Hepatic stellate cell (primary cell): ENCODE measurements around the gene MTMR1.

ENCODE experiments used
- DNase-seq: peaks from one replicate; pipeline ENCODE4 v3.0.0; 2011; ENCODE audit warnings: low spot score

MTMR1 gene

GRCh38 chrX:150697641-150698040, 4.4 kb downstream of the MTMR1 start:
- DNase-seq: no peak

GRCh38 chrX:150698981-150699380, 5.8 kb downstream of the MTMR1 start:
- no peak for DNase-seq

GRCh38 chrX:150700107-150700506, 6.9 kb downstream of the MTMR1 start:
- no peak for DNase-seq

- DNase-seq: no peak
These were observed 8.2 kb downstream of the MTMR1 start for GRCh38 chrX:150701377-150701776.

GRCh38 chrX:150702966-150703694, 9.9 kb downstream of the MTMR1 start:
- DNase-seq: no peak

GRCh38 chrX:150703695-150703974, 10.4 kb downstream of the MTMR1 start:
- DNase-seq: no peak

- no peak for DNase-seq
These were observed 10.9 kb downstream of the MTMR1 start for GRCh38 chrX:150704030-150704613.

- DNase-seq: no peak
These were observed 19.4 kb downstream of the MTMR1 start for GRCh38 chrX:150712619-150713018.

GRCh38 chrX:150715184-150715583, 22.0 kb downstream of the MTMR1 start:
- DNase-seq: no peak

GRCh38 chrX:150719621-150720020, 26.4 kb downstream of the MTMR1 start:
- DNase-seq: no peak

GRCh38 chrX:150729956-150730355, 36.8 kb downstream of the MTMR1 start:
- DNase-seq: no peak

GRCh38 chrX:150730719-150731118, 37.5 kb downstream of the MTMR1 start:
- DNase-seq: no peak

- DNase-seq: peak; percentile 55
These were observed 38.6 kb downstream of the MTMR1 start for GRCh38 chrX:150731795-150732194.

- DNase-seq: no peak
These were observed 43.3 kb downstream of the MTMR1 start for GRCh38 chrX:150736475-150736874.

GRCh38 chrX:150752124-150752523, 58.9 kb downstream of the MTMR1 start:
- DNase-seq: no peak

GRCh38 chrX:150753357-150753756, 60.2 kb downstream of the MTMR1 start:
- no peak for DNase-seq

GRCh38 chrX:150753968-150754367, 60.8 kb downstream of the MTMR1 start:
- DNase-seq: no peak

- DNase-seq: no peak
These were observed 64.2 kb downstream of the MTMR1 start for GRCh38 chrX:150757371-150757770.

GRCh38 chrX:150759568-150760416, 66.6 kb downstream of the MTMR1 start:
- no peak for DNase-seq

GRCh38 chrX:150761176-150761818, 68.1 kb downstream of the MTMR1 start:
- no peak for DNase-seq

- no peak for DNase-seq
These were observed 68.6 kb downstream of the MTMR1 start for GRCh38 chrX:150761819-150762216.

- DNase-seq: no peak
These were observed 69.3 kb downstream of the MTMR1 start for GRCh38 chrX:150762258-150763165.
